MCF 10A (cell line): ENCODE data around the gene GNB5. TPM values are rescaled to one million over a fixed set of nuclear protein-coding genes. Genes with fewer than 3 reads are reported as not detected.
"Not testable (repeated sequence)": the region's sequence is repeated elsewhere in the genome, so short reads cannot be mapped to it uniquely, and the experiment has no call there.

Source experiments
- Bru-seq: library from RNA; stranded (reverse); fragments of 400-500 nt; gene quantifications from one replicate; lab custom pipeline; 2021; lab: Mats Ljungman, UMichigan
- BruChase-seq, 2 experiments: library from RNA; stranded (reverse); fragments of 400-500 nt; gene quantifications; one replicate each; lab custom pipeline; 2021; lab: Mats Ljungman, UMichigan
- BruUV-seq: library from RNA; stranded (reverse); fragments of 400-500 nt; replicated peaks from 2 replicates; lab custom pipeline; 2021; lab: Mats Ljungman, UMichigan
- CTCF ChIA-PET: fragments of 300-600 bp; sonication (Branson Sonifier 250); formaldehyde crosslinking; extraction: SDS; loops from one replicate; lab custom pipeline; 2021; ENCODE audit warnings: antibody characterized with exemption, inconsistent platforms; lab: Yijun Ruan, JAX
- POLR2A ChIA-PET: fragments of 300-600, 350-650 bp; sonication (Branson Sonifier 250); formaldehyde crosslinking; extraction: SDS; loops from one replicate; lab custom pipeline; 2020; ENCODE audit warnings: antibody characterized with exemption, inconsistent platforms; lab: Yijun Ruan, JAX
- DNase-seq: peaks from one replicate; pipeline ENCODE4 v3.0.0-alpha.2; 2018; ENCODE audit not compliant: unreplicated experiment
- H3K27ac Mint-ChIP-seq: one replicate; pipeline ENCODE4 v1.8.0; 2022; ENCODE audit warnings: mild to moderate bottlenecking, low read depth, mixed read lengths; ENCODE audit not compliant: unreplicated experiment
- H3K27me3 Mint-ChIP-seq: one replicate; pipeline ENCODE4 v1.8.0; 2022; ENCODE audit warnings: mixed read lengths; ENCODE audit not compliant: insufficient read depth, unreplicated experiment
- H3K36me3 Mint-ChIP-seq: one replicate; pipeline ENCODE4 v1.8.0; 2022; ENCODE audit warnings: mild to moderate bottlenecking, moderate library complexity, mixed read lengths; ENCODE audit not compliant: insufficient read depth, unreplicated experiment
- H3K4me1 Mint-ChIP-seq: one replicate; pipeline ENCODE4 v1.8.0; 2022; ENCODE audit warnings: mixed read lengths; ENCODE audit not compliant: insufficient read depth, unreplicated experiment
- H3K4me3 Mint-ChIP-seq: one replicate; pipeline ENCODE4 v1.8.0; 2022; ENCODE audit warnings: mild to moderate bottlenecking, moderate library complexity, mixed read lengths; ENCODE audit not compliant: unreplicated experiment
- H3K9me3 Mint-ChIP-seq: one replicate; pipeline ENCODE4 v1.8.0; 2022; ENCODE audit warnings: mixed read lengths; ENCODE audit not compliant: unreplicated experiment
- intact Hi-C: fragments of 100-400 bp; cut with micrococcal nuclease; formaldehyde crosslinking; loops from 2 replicates; pipeline ENCODE4 v1.14.1; 2022
- long read RNA-seq: library from polyadenylated mRNA; stranded (forward); transcript quantifications from one replicate; pipeline ENCODE4 v2.0.0, GENCODE V29; 2022
- total RNA-seq: library from RNA; stranded (reverse); gene quantifications from 2 replicates; pipeline ENCODE4 v1.2.3, GENCODE V29; 2022
- TF ChIP-seq, protein P1 (sequence below): fragments of 200-600 bp; IDR thresholded peaks from one replicate; pipeline ENCODE4 v1.8.0; 2022; ENCODE audit warnings: antibody characterized with exemption, mild to moderate bottlenecking; ENCODE audit not compliant: unreplicated experiment

GNB5 gene
- total RNA-seq, result 31.8 and 33.7 TPM in 2 replicates
- Bru-seq, nascent RNA, result percentile 66 among the genes with signal in this experiment
- percentile 73 among the genes with signal in this experiment for BruChase-seq, experiment 1, labeled RNA remaining after a 6-hour chase
- BruChase-seq, experiment 2, labeled RNA remaining after a 2-hour chase, result percentile 68 among the genes with signal in this experiment
- long read RNA-seq, transcript GNB5-202 (11 exons, 1,735 nt), result major isoform, 63 of 90 reads
- long read RNA-seq, partial matches to known transcripts, result 8 of 90 reads
- long read RNA-seq, other reads (novel, unspliced or antisense), result 18 of 90 reads

DNA sequence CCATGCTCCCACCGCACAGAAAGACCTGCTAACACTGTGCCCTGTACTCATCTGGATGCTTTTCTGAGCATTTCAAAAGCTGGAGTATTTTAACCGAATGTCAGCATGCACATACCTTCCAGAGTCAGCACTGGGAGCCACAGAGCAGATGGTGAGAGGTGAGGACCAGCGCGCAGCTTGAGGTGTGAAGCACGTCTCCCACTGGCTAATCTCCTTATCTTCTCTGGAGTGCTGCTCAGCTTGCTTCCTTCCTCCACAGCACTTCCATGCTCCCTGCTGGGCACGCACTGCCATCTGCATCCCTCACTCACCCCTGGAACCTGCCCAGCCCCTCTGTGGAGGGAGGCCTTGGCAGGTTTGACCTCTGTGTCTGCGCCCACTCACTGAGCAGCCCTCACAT, at the start of gene GNB5:
Gene GNB5 (minus strand): TSS at position 186 of the 400 bp plus-strand sequence. CDS start 6,716 bp downstream, outside the sequence.
- TF ChIP-seq, protein P1, sequence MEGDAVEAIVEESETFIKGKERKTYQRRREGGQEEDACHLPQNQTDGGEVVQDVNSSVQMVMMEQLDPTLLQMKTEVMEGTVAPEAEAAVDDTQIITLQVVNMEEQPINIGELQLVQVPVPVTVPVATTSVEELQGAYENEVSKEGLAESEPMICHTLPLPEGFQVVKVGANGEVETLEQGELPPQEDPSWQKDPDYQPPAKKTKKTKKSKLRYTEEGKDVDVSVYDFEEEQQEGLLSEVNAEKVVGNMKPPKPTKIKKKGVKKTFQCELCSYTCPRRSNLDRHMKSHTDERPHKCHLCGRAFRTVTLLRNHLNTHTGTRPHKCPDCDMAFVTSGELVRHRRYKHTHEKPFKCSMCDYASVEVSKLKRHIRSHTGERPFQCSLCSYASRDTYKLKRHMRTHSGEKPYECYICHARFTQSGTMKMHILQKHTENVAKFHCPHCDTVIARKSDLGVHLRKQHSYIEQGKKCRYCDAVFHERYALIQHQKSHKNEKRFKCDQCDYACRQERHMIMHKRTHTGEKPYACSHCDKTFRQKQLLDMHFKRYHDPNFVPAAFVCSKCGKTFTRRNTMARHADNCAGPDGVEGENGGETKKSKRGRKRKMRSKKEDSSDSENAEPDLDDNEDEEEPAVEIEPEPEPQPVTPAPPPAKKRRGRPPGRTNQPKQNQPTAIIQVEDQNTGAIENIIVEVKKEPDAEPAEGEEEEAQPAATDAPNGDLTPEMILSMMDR, result no peak
- CTCF ChIA-PET, result interaction anchor here (0.6 to 2.0 kb wide), 6 partner anchors 17 to 134 kb away, joined by 3 to 5 read pairs (median 4); no protein-coding TSS in a partner anchor
- no peak within 1 kb of the TSS for H3K4me3 Mint-ChIP-seq
- no TSS peak for BruUV-seq
- POLR2A ChIA-PET, result interaction anchor here (0.6 to 0.9 kb wide), 2 partner anchors 9 to 12 kb away, joined by 4 read pairs; no protein-coding TSS in a partner anchor
- peak within 1 kb of the TSS; percentile 43 for H3K27ac Mint-ChIP-seq
- DNase-seq, result no peak
- no peaks in the 10 kb centered on the region for H3K9me3 Mint-ChIP-seq
- H3K27me3 Mint-ChIP-seq, result no peaks in the 10 kb centered on the region
- peaks cover 26% of the 10 kb centered on the region for H3K36me3 Mint-ChIP-seq
- intact Hi-C loops, result no loop called here
- no peaks in the 10 kb centered on the region for H3K4me1 Mint-ChIP-seq

- POLR2A ChIA-PET, result interaction anchor here (1.2 kb wide), 1 partner anchor 9 kb away, joined by 3 read pairs; no protein-coding TSS in a partner anchor
- BruUV-seq, result no TSS peak
- CTCF ChIA-PET, result interaction anchor here (0.9 to 1.3 kb wide), 2 partner anchors 8 to 13 kb away, joined by 4 to 9 read pairs; no protein-coding TSS in a partner anchor
- Mint-ChIP-seq H3K36me3 (peaks cover 71% of the 10 kb centered on the region), H3K27ac (no peak overlapping the region), H3K27me3 (no peaks in the 10 kb centered on the region), H3K4me3 (no peak overlapping the region), H3K4me1 (no peaks in the 10 kb centered on the region), H3K9me3 (no peaks in the 10 kb centered on the region)
- intact Hi-C loops, result no loop called here
- TF ChIP-seq, protein P1, result no peak
- DNase-seq, result no peak
Observed at GRCh38 chr15:52240166-52240565, 49.0 kb upstream of the GNB5 start.

GRCh38 chr15:52238989-52239525, 47.9 kb upstream of the GNB5 start:
- intact Hi-C loops, H3K9me3 Mint-ChIP-seq, BruUV-seq, H3K4me3 Mint-ChIP-seq, H3K4me1 Mint-ChIP-seq, DNase-seq, H3K27ac Mint-ChIP-seq, H3K27me3 Mint-ChIP-seq: not testable (repeated sequence)
- ChIA-PET CTCF (interaction anchor here (0.8 to 1.9 kb wide), 6 partner anchors 10 to 55 kb away, joined by 3 to 9 read pairs (median 4); no protein-coding TSS in a partner anchor), POLR2A (interaction anchor here (1.2 kb wide), 2 partner anchors 7 to 10 kb away, joined by 3 read pairs; no protein-coding TSS in a partner anchor)
- peaks cover 71% of the 10 kb centered on the region for H3K36me3 Mint-ChIP-seq

DNA sequence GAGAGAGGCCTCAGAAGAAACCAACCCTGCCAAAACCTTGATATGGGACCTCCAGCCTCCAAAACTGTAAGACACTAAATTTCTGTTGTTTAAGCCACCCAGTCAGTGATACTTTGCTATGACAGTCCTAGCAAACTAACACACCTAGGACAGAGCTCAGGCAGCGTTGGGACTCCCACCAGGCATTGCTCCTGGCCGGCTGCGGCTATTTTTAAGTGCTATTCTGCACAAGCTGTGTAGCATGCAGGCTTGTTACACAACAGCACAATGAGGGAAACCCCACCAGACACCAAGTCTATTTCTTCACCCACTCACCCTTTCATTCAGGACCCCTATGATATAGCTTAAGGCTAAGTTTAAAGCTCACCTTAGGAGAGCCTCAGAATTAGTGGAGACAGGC, 47.0 kb upstream of the GNB5 start:
- POLR2A ChIA-PET, result interaction anchor here (1.2 kb wide), 1 partner anchor 8 kb away, joined by 3 read pairs; no protein-coding TSS in a partner anchor

More for the DNA sequence above, 47.0 kb upstream of the GNB5 start:
- Mint-ChIP-seq H3K36me3 (peaks cover 74% of the 10 kb centered on the region), H3K4me3 (no peak overlapping the region), H3K27ac (no peak overlapping the region), H3K9me3 (no peaks in the 10 kb centered on the region), H3K4me1 (no peaks in the 10 kb centered on the region), H3K27me3 (no peaks in the 10 kb centered on the region)
- BruUV-seq, result no TSS peak
- CTCF ChIA-PET, result interaction anchor here (1.3 to 1.9 kb wide), 2 partner anchors 9 to 11 kb away, joined by 6 to 7 read pairs; no protein-coding TSS in a partner anchor
- intact Hi-C loops, result no loop called here
- no peak for DNase-seq
- TF ChIP-seq, protein P1, result no peak
